Esophagus mucosa (tissue), 1 donor: ENCODE results near the gene CMTR1. TPM values are rescaled to one million over a fixed set of nuclear protein-coding genes. Genes with fewer than 3 reads are reported as not detected.
"Not testable (repeated sequence)": the region's sequence is repeated elsewhere in the genome, so short reads cannot be mapped to it uniquely, and the experiment has no call there.

Source experiments
- ATAC-seq: fragments of 200-7000 bp; cut with Tn5 transposase; one replicate; pipeline ENCODE4 v1.9.1; 2020
- total RNA-seq: library from RNA; stranded (reverse); gene quantifications from one replicate; pipeline ENCODE4 v1.2.4, GENCODE V29; 2023
- donor health status: DM: yes; HTN: yes; CAD: no.

CMTR1 gene
- total RNA-seq, 1 donor from 2014 or later: 16.5 TPM

GRCh38 chr6:37435816-37436215 lies 2.8 kb downstream of the CMTR1 start:
- no peak for ATAC-seq

- no peak for ATAC-seq
Observed at GRCh38 chr6:37438930-37439329, 5.9 kb downstream of the CMTR1 start.

DNA sequence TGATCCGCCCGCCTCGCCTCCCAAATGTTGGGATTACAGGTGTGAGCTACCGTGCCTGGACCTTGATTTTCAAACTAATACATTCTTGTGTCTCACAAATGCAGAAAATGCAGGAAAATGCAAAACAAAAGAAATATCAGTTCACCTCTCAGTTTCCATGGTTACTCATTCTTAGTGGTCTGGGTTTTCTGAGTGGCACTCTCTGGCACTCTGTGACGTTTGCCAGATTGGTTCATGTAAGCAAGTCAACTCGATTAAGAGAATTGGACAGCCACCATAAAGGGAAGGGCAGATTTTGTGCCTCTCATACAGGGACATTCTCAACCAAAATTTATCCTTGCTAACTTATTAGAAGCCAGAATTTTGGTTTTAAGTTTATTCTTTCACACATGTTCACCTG lies 8.6 kb downstream of the CMTR1 start:
- ATAC-seq: no peak

DNA sequence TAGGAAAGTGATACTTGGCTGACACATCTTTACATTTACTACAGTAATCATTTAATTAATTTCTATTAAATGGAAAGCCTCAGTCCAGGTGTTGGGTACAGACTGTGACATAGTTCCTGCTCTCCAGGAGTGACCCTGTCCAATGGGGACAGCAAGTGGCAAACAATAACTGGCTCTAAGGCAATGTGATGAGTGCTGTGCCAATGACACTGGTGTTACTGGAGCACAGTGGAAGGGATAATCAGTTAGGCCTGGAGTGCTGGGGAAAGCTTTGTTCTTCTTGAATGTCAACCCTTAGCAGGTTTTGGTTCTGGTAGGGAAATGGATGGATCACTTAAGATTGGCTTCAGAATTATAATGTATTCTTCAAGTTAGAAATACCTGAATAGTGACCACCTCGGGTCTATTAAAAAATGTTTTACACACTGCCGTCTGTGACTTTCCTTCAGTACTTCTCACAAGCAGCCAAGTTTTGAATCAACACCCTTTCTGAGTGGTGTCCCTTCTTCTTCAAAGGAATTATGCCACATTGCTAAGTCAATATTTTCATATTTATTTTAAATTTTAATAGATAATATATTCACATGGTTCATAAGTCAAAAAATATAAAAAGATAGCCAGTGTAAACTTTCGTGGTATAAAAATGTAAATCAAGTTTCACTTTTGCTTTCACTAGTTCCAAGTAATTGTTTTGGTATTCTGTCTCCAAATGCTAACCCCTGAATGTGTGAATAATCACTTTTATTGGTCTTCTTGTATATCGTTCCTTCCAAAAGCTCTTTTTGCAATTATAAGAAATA lies 9.6 kb downstream of the CMTR1 start:
- no peak for ATAC-seq

GRCh38 chr6:37443216-37443542 lies 10.2 kb downstream of the CMTR1 start:
- ATAC-seq: not testable (repeated sequence)

DNA sequence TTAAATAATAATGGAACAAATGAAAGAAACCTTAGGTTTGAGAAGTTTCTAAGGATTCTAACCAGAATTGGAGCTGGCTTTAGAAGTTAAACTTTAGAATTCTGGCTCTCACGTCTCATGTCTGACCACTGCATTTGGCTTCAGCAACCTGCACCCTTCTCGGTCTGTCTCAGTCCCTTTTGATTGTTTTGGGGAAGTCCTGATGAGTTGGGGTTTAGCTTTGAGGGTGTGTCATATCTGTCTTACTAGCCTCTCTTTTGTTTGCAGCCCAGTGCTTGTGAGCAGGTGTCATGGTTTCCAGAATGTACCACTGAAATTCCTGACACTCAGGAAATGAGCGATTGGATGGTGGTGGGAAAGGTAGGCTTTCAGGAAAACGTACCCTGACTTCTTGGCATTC lies 17.0 kb downstream of the CMTR1 start:
- no peak for ATAC-seq

- no peak for ATAC-seq
Observed at GRCh38 chr6:37451441-37452193, 18.6 kb downstream of the CMTR1 start.

- no peak for ATAC-seq
Observed at GRCh38 chr6:37452522-37452921, 19.5 kb downstream of the CMTR1 start.

DNA sequence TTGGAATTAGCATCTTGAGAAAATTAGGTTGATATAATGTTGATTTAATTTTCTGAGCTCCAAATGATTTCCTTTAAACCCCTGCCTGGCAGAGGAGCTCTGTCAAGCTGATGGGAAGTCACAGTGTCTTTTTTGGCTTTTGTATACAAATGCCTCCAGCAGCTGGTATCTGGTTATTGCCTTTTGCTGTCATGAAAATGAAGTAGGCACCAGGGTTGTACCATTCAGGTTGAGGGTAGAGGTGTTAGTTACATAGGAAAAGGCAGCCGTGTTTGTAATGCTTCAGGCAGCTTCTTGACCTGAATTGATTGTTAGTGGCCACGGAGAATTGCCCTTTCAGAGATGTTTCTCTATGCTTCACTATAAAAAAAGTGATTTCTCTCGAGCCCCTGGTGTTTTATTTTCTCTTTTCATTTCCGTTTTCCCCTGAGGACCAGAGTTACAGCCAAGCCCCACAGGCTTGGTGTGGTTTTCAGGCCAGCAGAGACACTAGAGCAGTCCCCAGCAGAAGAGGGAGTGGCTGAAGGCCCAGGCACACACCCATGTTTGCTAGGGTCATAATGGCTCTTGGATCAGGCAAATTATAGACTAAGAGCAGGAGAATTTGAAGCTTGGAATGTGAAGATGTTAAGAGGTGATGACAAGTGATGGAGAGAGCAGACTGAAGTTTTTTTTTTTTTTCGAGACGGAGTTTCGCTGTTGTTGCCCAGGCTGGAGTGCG lies 21.6 kb downstream of the CMTR1 start:
- ATAC-seq: no peak

DNA sequence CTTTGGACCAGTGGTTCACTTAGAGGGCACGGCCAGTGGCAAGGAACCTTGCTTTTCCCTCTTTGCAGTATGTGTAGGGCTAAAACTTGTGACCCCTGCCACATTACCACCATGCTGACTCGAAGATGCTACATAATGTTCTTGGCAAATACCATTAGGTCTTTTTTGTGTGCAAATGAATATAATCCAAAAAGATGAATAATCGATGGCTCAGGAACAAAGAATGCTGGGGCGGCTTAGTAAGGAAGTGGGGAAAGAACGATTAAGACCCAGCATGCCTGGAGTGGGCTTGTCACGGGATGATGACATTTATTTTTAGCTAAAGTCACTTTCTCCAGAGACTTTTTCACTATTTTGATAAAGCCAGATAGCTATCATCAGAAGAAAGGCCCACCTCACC lies 23.1 kb downstream of the CMTR1 start:
- no peak for ATAC-seq

- ATAC-seq: peak; percentile 77
Observed at GRCh38 chr6:37456816-37457560, 24.0 kb downstream of the CMTR1 start.

DNA sequence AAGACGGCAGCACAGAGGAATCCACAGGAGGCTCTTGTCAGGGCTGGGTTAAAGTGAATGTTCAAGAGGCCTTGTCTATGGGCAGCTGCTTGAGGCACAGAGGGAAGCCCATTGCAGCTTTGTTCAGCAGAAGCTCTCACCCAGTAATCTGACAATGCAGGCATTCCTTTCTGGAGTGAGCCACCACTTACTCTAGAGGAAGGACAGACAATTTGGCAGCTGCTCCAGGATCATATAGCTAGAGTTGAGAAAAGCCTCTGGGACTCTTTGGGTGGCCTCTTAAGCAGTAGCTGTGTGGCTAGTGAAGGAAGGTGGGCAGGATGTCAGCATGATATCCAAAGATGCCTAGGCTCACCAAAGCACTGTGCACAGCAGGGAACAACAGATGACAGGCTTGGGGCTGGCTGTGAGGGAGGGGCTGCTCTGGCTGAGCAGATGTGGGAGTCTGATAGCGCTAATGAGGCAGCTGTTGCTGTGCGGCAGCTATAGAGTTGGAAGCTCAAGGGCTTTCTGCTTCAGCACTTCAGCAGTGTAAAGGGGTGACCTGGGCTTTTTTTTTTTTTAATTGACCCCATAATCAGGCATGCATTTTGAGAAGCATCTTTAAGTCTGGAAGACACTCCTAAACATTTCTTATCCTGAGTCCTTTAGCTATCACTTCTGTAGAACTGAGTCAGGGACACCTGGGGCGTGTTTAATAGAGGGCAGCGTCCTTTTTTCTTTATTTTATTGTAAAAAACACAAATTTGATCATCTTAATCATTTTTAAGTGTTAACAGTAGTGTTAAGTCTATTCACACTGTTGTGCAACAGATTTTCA lies 27.2 kb downstream of the CMTR1 start:
- no peak for ATAC-seq

DNA sequence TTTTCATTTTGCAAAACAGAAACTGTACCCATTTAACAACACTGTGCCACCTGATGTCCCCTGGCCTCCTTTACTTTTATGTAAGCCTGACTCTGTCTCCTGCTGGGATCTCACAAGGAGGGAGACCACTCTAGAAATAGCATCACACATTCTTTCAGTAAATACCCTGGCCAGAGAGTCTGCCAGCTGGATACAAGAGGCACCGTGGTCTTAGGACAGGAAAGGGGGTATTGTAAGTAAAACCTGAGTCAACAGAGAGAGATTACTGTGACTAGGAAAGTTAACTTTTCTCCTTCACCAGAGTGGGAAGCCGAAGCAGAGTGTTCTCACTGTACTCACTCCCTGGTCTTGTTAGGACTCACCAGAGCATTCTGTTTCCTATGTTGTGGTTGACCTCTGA lies 27.8 kb downstream of the CMTR1 start:
- no peak for ATAC-seq

GRCh38 chr6:37463110-37463509 lies 30.1 kb downstream of the CMTR1 start:
- ATAC-seq: no peak

DNA sequence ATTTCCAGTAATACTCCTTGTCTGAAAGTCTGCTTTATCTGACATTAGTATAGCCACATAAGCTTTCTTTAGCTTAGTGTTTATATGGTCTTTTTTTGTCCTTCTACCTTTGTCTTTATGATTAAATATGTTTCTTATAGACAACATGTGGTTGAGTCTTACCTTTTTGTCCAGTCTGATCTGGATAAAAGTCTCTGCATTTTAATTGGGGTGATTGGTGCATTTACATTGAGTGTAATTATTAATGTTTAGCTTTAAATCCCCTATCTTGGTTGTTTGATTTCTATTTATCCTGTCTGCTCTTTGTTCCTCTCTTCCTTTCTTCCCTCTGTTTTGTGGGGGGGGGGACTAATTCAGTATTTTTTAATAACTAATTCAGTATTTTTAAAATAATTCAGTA lies 34.7 kb downstream of the CMTR1 start:
- no peak for ATAC-seq

- peak; percentile 77 for ATAC-seq
Observed at GRCh38 chr6:37473364-37474095, 40.5 kb downstream of the CMTR1 start.

- ATAC-seq: no peak
Observed at GRCh38 chr6:37474316-37474715, 41.3 kb downstream of the CMTR1 start.

DNA sequence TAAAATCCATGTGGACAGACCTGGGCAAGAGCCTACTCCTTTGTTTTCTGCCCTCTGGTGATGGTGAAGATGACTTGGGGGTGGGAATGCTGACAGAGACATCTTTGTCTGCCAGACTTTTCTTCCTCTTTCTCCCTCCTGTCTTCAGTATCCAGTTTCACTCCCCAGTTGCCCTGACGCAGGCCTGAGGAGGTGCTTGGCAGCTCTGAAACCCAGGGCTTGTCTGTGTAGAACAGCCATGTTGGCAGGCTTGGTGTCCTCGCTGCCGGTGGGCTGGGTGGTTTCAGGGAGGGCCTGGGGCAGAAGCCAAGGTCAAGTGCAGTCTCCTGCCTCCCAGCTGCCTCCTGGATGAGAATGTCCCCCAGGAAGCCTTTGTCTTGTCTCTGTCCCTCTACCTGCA lies 44.2 kb downstream of the CMTR1 start:
- ATAC-seq: no peak

GRCh38 chr6:37477656-37478435 lies 44.8 kb downstream of the CMTR1 start:
- no peak for ATAC-seq

- ATAC-seq: no peak
Observed at GRCh38 chr6:37478827-37479226, 45.8 kb downstream of the CMTR1 start.
